WTC11 (cell line): ENCODE measurements around the gene CENPQ. TPM values are rescaled to one million over a fixed set of nuclear protein-coding genes. Genes with fewer than 3 reads are reported as not detected.

ENCODE experiments used
- ATAC-seq: fragments of 200-7000 bp; cut with Tn5 transposase; 2 replicates; pipeline ENCODE4 v1.10.0; 2021; ENCODE audit warnings: mild to moderate bottlenecking, moderate library complexity
- CTCF ChIA-PET: fragments of 300-600 bp; sonication (Branson Sonifier 250); formaldehyde crosslinking; loops from one replicate; lab custom pipeline; 2021; ENCODE audit warnings: antibody characterized with exemption; lab: Charles Lee
- POLR2A ChIA-PET: fragments of 350-600 bp; sonication (Branson Sonifier 250); formaldehyde crosslinking; loops from one replicate; lab custom pipeline; 2021; ENCODE audit warnings: antibody characterized with exemption; lab: Charles Lee
- DNase-seq: peaks from one replicate; pipeline ENCODE4 v3.0.0; 2021; ENCODE audit warnings: low spot score
- H3K27ac Mint-ChIP-seq: 2 replicates; pipeline ENCODE4 v1.8.0; 2021; ENCODE audit warnings: mixed read lengths
- H3K27me3 Mint-ChIP-seq: 2 replicates; pipeline ENCODE4 v1.8.0; 2021; ENCODE audit warnings: low read depth, mild to moderate bottlenecking, moderate library complexity, mixed read lengths
- H3K36me3 Mint-ChIP-seq: 2 replicates; pipeline ENCODE4 v1.8.0; 2021; ENCODE audit warnings: mixed read lengths
- H3K4me1 Mint-ChIP-seq: 2 replicates; pipeline ENCODE4 v1.8.0; 2022; ENCODE audit warnings: mixed read lengths
- H3K4me3 Mint-ChIP-seq: 2 replicates; pipeline ENCODE4 v1.8.0; 2021; ENCODE audit warnings: mild to moderate bottlenecking, moderate library complexity, mixed read lengths
- H3K9me3 Mint-ChIP-seq: 2 replicates; pipeline ENCODE4 v1.8.0; 2021; ENCODE audit warnings: mixed read lengths
- ATF1 ChIP-seq: sonication (generic); formaldehyde crosslinking; IDR thresholded peaks from 2 replicates; pipeline ENCODE4 v1.8.1; 2023; ENCODE audit warnings: mild to moderate bottlenecking, moderate library complexity, missing genetic modification reagents
- CREM ChIP-seq: sonication (generic); formaldehyde crosslinking; IDR thresholded peaks from 2 replicates; pipeline ENCODE4 v1.8.1; 2022; ENCODE audit warnings: mild to moderate bottlenecking, missing genetic modification reagents, moderate library complexity
- CTCF ChIP-seq: fragments of 200-600 bp; IDR thresholded peaks from 2 replicates; pipeline ENCODE4 v1.8.0; 2022; ENCODE audit warnings: antibody characterized with exemption
- ESRRA ChIP-seq: sonication (generic); formaldehyde crosslinking; IDR thresholded peaks from 2 replicates; pipeline ENCODE4 v1.8.1; 2022; ENCODE audit warnings: mild to moderate bottlenecking, missing genetic modification reagents, borderline replicate concordance
- FOXP4 ChIP-seq: sonication (generic); formaldehyde crosslinking; IDR thresholded peaks from 2 replicates; pipeline ENCODE4 v1.8.0; 2022; ENCODE audit warnings: mild to moderate bottlenecking, missing genetic modification reagents
- GRHL2 ChIP-seq: fragments of 250-450 bp; sonication (Bioruptor Pico); IDR thresholded peaks from 2 replicates; pipeline ENCODE4 v1.8.0; 2022; ENCODE audit warnings: mild to moderate bottlenecking, moderate library complexity; ENCODE audit not compliant: insufficient replicate concordance, severe bottlenecking
- GTF2I ChIP-seq: fragments of 250-450 bp; sonication (Bioruptor Pico); conservative IDR thresholded peaks from 2 replicates; pipeline ENCODE4 v1.4.0; 2021; ENCODE audit warnings: mild to moderate bottlenecking
- HMGA2 ChIP-seq: fragments of 250-450 bp; sonication (Bioruptor Pico); IDR thresholded peaks from 2 replicates; pipeline ENCODE4 v1.4.0; 2021; ENCODE audit warnings: mild to moderate bottlenecking, moderate library complexity
- HMGXB4 ChIP-seq: sonication (generic); formaldehyde crosslinking; IDR thresholded peaks from 2 replicates; pipeline ENCODE4 v1.8.1; 2023; ENCODE audit warnings: mild to moderate bottlenecking, moderate library complexity, missing genetic modification reagents
- KAT7 ChIP-seq: sonication (generic); formaldehyde crosslinking; IDR thresholded peaks from 2 replicates; pipeline ENCODE4 v1.8.1; 2023; ENCODE audit warnings: missing genetic modification reagents, mild to moderate bottlenecking, borderline replicate concordance
- MAX ChIP-seq: sonication (generic); formaldehyde crosslinking; IDR thresholded peaks from 2 replicates; pipeline ENCODE4 v1.8.0; 2022; ENCODE audit warnings: mild to moderate bottlenecking, missing genetic modification reagents
- MXD4 ChIP-seq: fragments of 250-450 bp; sonication (Bioruptor Pico); IDR thresholded peaks from 2 replicates; pipeline ENCODE4 v1.8.0; 2021; ENCODE audit warnings: mild to moderate bottlenecking, moderate library complexity, borderline replicate concordance
- NFATC4 ChIP-seq: fragments of 250-450 bp; sonication (Bioruptor Pico); IDR thresholded peaks from 2 replicates; pipeline ENCODE4 v1.9.0; 2021; ENCODE audit warnings: mild to moderate bottlenecking
- NR3C1 ChIP-seq: sonication (generic); formaldehyde crosslinking; conservative IDR thresholded peaks from 2 replicates; pipeline ENCODE4 v1.8.1; 2023; ENCODE audit warnings: low read depth, mild to moderate bottlenecking, missing genetic modification reagents
- SMAD3 ChIP-seq: sonication (generic); formaldehyde crosslinking; IDR thresholded peaks from 2 replicates; pipeline ENCODE4 v1.8.0; 2022; ENCODE audit warnings: missing genetic modification reagents, mild to moderate bottlenecking, borderline replicate concordance
- SMAD4 ChIP-seq: sonication (generic); formaldehyde crosslinking; IDR thresholded peaks from 2 replicates; pipeline ENCODE4 v1.8.0; 2022; ENCODE audit warnings: mild to moderate bottlenecking, missing genetic modification reagents
- SP1 ChIP-seq: sonication (generic); formaldehyde crosslinking; conservative IDR thresholded peaks from 2 replicates; pipeline ENCODE4 v1.8.1; 2022; ENCODE audit warnings: missing genetic modification reagents
- TEAD1 ChIP-seq: sonication (generic); formaldehyde crosslinking; IDR thresholded peaks from 2 replicates; pipeline ENCODE4 v1.8.0; 2022; ENCODE audit warnings: mild to moderate bottlenecking, missing genetic modification reagents
- ZBTB43 ChIP-seq: sonication (generic); formaldehyde crosslinking; IDR thresholded peaks from 2 replicates; pipeline ENCODE4 v1.8.1; 2023; ENCODE audit warnings: mild to moderate bottlenecking, missing genetic modification reagents
- ZNF138 ChIP-seq: sonication (generic); formaldehyde crosslinking; conservative IDR thresholded peaks from 2 replicates; pipeline ENCODE4 v1.8.1; 2022; ENCODE audit warnings: mild to moderate bottlenecking, moderate library complexity, missing genetic modification reagents
- ZNF219 ChIP-seq: sonication (generic); formaldehyde crosslinking; IDR thresholded peaks from 2 replicates; pipeline ENCODE4 v1.8.0; 2023; ENCODE audit warnings: missing genetic modification reagents, mild to moderate bottlenecking, borderline replicate concordance
- ZNF232 ChIP-seq: sonication (generic); formaldehyde crosslinking; IDR thresholded peaks from 2 replicates; pipeline ENCODE4 v1.8.0; 2022; ENCODE audit warnings: mild to moderate bottlenecking, missing genetic modification reagents
- ZNF416 ChIP-seq: fragments of 250-450 bp; sonication (Bioruptor Pico); IDR thresholded peaks from 2 replicates; pipeline ENCODE4 v1.9.0; 2021; ENCODE audit warnings: mild to moderate bottlenecking, inconsistent platforms
- ZNF423 ChIP-seq: fragments of 250-450 bp; sonication (Bioruptor Pico); IDR thresholded peaks from 2 replicates; pipeline ENCODE4 v2.1.2; 2022; ENCODE audit warnings: mild to moderate bottlenecking, moderate library complexity
- ZSCAN18 ChIP-seq: fragments of 250-450 bp; sonication (Bioruptor Pico); IDR thresholded peaks from 2 replicates; pipeline ENCODE4 v2.1.2; 2022; ENCODE audit warnings: mild to moderate bottlenecking, moderate library complexity
- total RNA-seq: library from RNA; stranded (reverse); gene quantifications from 3 replicates; pipeline ENCODE4 v1.2.3, GENCODE V29; 2021

The CENPQ gene
- total RNA-seq, 1 experiment from 2014 or later = 14.2 TPM

GRCh38 chr6:49515485-49516146 lies 52.4 kb downstream of the CENPQ start:
- no peak for ATAC-seq
- CTCF ChIA-PET = no interaction called here

GRCh38 chr6:49516147-49516505 lies 53.0 kb downstream of the CENPQ start:
- no peak overlapping the region for H3K27ac Mint-ChIP-seq
- CTCF ChIA-PET = no interaction called here

More at GRCh38 chr6:49515485-49516146, 52.4 kb downstream of the CENPQ start:
- Mint-ChIP-seq H3K27ac (no peak overlapping the region), H3K9me3 (no peaks in the 10 kb centered on the region), H3K4me3 (no peak overlapping the region), H3K4me1 (peaks cover 10% of the 10 kb centered on the region), H3K27me3 (no peaks in the 10 kb centered on the region), H3K36me3 (no peaks in the 10 kb centered on the region)
- no peak for DNase-seq
- POLR2A ChIA-PET = no interaction called here
- TF ChIP-seq NR3C1 = no peak
- TF ChIP-seq HMGA2 (CRISPR knock-in tag) = no peak
- no peak for TF ChIP-seq SP1 (CRISPR knock-in tag)
- no peak for TF ChIP-seq MXD4 (CRISPR knock-in tag)
- no peak for TF ChIP-seq ZNF423
- no peak for TF ChIP-seq ZBTB43 (CRISPR knock-in tag)
- no peak for TF ChIP-seq ATF1 (CRISPR knock-in tag)
- TF ChIP-seq NFATC4 (CRISPR knock-in tag) = no peak
- TF ChIP-seq CREM = no peak
- no peak for TF ChIP-seq ZNF219 (CRISPR knock-in tag)
- no peak for TF ChIP-seq ZNF232
- no peak for TF ChIP-seq SMAD4 (CRISPR knock-in tag)
- TF ChIP-seq TEAD1 (CRISPR knock-in tag) = no peak
- no peak for TF ChIP-seq CTCF
- TF ChIP-seq MAX = no peak
- no peak for TF ChIP-seq ESRRA (CRISPR knock-in tag)

GRCh38 chr6:49517919-49518318 lies 54.7 kb downstream of the CENPQ start:
- Mint-ChIP-seq H3K36me3 (no peaks in the 10 kb centered on the region), H3K27ac (no peak overlapping the region), H3K27me3 (no peaks in the 10 kb centered on the region), H3K4me3 (no peak overlapping the region), H3K9me3 (no peaks in the 10 kb centered on the region), H3K4me1 (peaks cover 3% of the 10 kb centered on the region; the same call in 1 of the 2 replicates)
- ATAC-seq = no peak
- ChIA-PET POLR2A (no interaction called here), CTCF (no interaction called here)
- no peak for DNase-seq
- no peak for TF ChIP-seq FOXP4
- TF ChIP-seq ATF1 (CRISPR knock-in tag) = no peak
- TF ChIP-seq ZNF138 (CRISPR knock-in tag) = no peak
- TF ChIP-seq HMGXB4 (CRISPR knock-in tag) = no peak
- TF ChIP-seq ZNF219 (CRISPR knock-in tag) = no peak

More at GRCh38 chr6:49516147-49516505, 53.0 kb downstream of the CENPQ start:
- no peaks in the 10 kb centered on the region for H3K9me3 Mint-ChIP-seq
- POLR2A ChIA-PET = no interaction called here
- no peaks in the 10 kb centered on the region for H3K36me3 Mint-ChIP-seq
- TF ChIP-seq GTF2I (no peak), ZNF416 (CRISPR knock-in tag) (no peak), KAT7 (CRISPR knock-in tag) (no peak), GRHL2 (CRISPR knock-in tag) (no peak), ZSCAN18 (CRISPR knock-in tag) (no peak), SMAD3 (CRISPR knock-in tag) (no peak)
- DNase-seq (no peak), ATAC-seq (no peak)
- H3K27me3 Mint-ChIP-seq = no peaks in the 10 kb centered on the region
- peaks cover 10% of the 10 kb centered on the region for H3K4me1 Mint-ChIP-seq
- no peak overlapping the region for H3K4me3 Mint-ChIP-seq
